Measurements from ENCODE around the gene SSR1.

Gene SSR1

DNA sequence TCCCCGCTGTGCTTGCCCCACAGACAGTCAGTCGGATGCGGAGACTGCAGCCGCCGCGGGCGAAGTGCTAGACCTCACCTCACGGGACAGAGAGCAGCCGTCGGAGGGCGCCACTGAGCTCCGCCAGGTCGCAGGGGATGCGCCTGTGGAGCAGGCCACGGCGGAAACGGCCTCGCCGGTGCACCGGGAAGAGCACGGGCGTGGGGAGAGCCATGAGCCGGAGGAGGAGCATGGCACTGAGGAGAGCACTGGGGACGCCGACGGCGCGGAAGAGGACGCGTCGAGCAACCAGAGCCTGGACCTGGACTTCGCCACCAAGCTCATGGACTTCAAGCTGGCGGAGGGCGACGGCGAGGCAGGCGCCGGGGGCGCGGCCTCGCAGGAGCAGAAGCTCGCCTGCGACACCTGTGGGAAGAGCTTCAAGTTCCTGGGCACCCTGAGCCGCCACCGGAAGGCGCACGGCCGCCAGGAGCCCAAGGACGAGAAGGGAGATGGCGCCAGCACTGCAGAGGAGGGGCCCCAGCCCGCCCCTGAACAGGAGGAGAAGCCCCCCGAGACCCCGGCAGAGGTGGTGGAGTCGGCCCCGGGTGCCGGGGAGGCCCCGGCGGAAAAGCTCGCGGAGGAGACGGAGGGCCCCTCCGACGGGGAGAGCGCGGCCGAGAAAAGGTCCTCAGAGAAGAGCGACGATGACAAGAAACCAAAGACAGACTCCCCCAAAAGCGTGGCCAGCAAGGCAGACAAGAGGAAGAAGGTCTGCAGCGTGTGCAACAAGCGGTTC lies 66.4 kb downstream of the SSR1 start:
- H3K4me3 ChIP-seq (replicated peaks; ENCODE audit: insufficient read depth, low read length) = no peak overlapping the region
- TF ChIP-seq, protein P1, sequence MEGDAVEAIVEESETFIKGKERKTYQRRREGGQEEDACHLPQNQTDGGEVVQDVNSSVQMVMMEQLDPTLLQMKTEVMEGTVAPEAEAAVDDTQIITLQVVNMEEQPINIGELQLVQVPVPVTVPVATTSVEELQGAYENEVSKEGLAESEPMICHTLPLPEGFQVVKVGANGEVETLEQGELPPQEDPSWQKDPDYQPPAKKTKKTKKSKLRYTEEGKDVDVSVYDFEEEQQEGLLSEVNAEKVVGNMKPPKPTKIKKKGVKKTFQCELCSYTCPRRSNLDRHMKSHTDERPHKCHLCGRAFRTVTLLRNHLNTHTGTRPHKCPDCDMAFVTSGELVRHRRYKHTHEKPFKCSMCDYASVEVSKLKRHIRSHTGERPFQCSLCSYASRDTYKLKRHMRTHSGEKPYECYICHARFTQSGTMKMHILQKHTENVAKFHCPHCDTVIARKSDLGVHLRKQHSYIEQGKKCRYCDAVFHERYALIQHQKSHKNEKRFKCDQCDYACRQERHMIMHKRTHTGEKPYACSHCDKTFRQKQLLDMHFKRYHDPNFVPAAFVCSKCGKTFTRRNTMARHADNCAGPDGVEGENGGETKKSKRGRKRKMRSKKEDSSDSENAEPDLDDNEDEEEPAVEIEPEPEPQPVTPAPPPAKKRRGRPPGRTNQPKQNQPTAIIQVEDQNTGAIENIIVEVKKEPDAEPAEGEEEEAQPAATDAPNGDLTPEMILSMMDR (IDR thresholded peaks at IDR 0.05; ENCODE audit: insufficient read depth, low read length) = no peak
- TF ChIP-seq POLR2AphosphoS5 (IDR thresholded peaks at IDR 0.05; ENCODE audit: low read depth) (no peak), GABPA (IDR thresholded peaks at IDR 0.05; ENCODE audit: low read depth) (no peak)
- no peak for DNase-seq (ENCODE audit: low read depth in 1 of 2, low spot score in 1 of 2)
- H3K27me3 ChIP-seq (ENCODE audit: insufficient read depth, poor library complexity, severe bottlenecking) = no peaks in the 10 kb centered on the region
- no peak overlapping the region for H3K27ac ChIP-seq (replicated peaks)

DNA sequence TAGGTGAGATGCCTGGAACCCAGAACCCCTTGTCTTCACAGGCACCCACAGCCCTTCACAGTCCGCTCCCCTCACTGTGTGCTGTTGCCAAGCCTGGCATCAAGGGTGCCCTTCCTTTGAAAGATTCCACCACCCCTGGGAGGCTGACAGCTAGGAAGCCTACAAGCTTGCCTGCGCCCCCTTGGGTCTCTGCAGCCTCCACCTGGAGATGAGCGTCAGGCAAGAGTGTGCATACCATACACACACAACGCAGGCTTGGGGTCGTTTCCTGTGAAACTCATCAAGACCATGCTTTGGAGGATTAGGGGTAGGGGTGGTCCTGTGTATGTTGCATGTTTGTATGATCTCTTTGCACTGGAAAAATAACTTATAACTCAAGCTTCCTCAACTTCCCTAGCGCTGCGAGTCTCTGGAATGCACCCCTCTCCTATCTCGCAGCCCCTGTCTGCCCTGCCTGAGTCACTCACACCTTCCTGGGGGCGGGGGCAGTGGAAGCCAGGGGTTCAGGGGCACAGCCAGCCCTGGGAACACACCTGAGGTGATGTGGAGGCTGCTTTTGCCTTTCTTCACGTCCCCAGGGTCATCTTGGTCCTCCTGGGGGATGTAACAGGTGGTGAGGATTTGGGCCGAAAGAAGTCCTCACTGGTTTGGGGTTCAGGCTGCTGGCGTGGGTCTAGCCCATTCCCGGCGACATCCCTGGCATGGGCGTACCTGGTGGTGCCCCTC lies 67.2 kb downstream of the SSR1 start:
- H3K4me3 ChIP-seq (replicated peaks; ENCODE audit: insufficient read depth, low read length) = no peak overlapping the region
- H3K27me3 ChIP-seq (ENCODE audit: insufficient read depth, poor library complexity, severe bottlenecking) = no peaks in the 10 kb centered on the region
- TF ChIP-seq POLR2AphosphoS5 (IDR thresholded peaks at IDR 0.05; ENCODE audit: low read depth) (no peak), GABPA (IDR thresholded peaks at IDR 0.05; ENCODE audit: low read depth) (no peak), SPI1 (IDR thresholded peaks at IDR 0.05; ENCODE audit: borderline replicate concordance, low read depth) (no peak)
- TF ChIP-seq, protein P1 (IDR thresholded peaks at IDR 0.05; ENCODE audit: insufficient read depth, low read length) = no peak
- TF ChIP-seq, protein P2, sequence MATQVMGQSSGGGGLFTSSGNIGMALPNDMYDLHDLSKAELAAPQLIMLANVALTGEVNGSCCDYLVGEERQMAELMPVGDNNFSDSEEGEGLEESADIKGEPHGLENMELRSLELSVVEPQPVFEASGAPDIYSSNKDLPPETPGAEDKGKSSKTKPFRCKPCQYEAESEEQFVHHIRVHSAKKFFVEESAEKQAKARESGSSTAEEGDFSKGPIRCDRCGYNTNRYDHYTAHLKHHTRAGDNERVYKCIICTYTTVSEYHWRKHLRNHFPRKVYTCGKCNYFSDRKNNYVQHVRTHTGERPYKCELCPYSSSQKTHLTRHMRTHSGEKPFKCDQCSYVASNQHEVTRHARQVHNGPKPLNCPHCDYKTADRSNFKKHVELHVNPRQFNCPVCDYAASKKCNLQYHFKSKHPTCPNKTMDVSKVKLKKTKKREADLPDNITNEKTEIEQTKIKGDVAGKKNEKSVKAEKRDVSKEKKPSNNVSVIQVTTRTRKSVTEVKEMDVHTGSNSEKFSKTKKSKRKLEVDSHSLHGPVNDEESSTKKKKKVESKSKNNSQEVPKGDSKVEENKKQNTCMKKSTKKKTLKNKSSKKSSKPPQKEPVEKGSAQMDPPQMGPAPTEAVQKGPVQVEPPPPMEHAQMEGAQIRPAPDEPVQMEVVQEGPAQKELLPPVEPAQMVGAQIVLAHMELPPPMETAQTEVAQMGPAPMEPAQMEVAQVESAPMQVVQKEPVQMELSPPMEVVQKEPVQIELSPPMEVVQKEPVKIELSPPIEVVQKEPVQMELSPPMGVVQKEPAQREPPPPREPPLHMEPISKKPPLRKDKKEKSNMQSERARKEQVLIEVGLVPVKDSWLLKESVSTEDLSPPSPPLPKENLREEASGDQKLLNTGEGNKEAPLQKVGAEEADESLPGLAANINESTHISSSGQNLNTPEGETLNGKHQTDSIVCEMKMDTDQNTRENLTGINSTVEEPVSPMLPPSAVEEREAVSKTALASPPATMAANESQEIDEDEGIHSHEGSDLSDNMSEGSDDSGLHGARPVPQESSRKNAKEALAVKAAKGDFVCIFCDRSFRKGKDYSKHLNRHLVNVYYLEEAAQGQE (IDR thresholded peaks at IDR 0.05; ENCODE audit: insufficient replicate concordance, low read depth) = no peak
- no peak for DNase-seq (ENCODE audit: low read depth in 1 of 2, low spot score in 1 of 2)
- H3K27ac ChIP-seq (replicated peaks) = no peak overlapping the region

DNA sequence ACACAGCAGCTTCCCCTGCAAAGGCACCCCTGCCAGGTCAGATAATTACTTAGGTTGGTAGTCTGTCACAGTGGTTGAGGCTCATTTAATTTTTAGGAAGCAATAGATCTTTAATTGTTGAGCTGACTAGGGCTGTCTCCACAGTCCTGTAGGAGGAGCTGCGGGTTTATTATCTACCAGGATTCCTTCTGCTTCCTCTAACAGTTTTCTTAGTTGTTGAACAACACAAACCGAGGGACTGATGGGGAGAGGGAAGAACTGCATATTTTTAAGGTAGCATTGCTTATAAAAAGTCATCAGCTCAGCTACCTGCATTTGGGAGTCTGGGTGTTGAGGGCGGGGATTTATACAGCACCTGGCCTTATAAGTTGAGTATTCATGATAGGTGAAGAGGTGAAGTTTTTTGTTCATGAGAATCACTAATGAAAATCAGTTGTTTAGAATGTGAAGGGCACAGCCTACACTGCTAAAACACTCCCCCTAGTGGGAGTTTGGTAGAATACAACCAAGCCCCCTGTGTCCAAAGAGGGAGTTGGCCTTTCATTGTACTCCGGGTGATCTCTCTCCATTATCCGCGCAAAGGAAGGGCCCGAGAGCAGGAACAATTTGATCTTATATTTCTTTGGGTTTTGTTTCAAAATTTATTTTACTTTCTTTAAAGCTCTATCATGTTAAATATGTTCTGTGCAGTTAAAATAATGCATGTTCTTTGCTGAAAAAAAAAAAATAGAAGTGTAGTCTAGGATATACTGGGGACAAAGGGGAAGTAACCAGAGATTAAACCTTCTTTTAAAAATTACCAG lies 69.6 kb downstream of the SSR1 start:
- H3K27me3 ChIP-seq (ENCODE audit: insufficient read depth, poor library complexity, severe bottlenecking) = no peaks in the 10 kb centered on the region
- TF ChIP-seq, protein P2 (IDR thresholded peaks at IDR 0.05; ENCODE audit: insufficient replicate concordance, low read depth) = no peak
- TF ChIP-seq POLR2AphosphoS5 (IDR thresholded peaks at IDR 0.05; ENCODE audit: low read depth) (no peak), GABPA (IDR thresholded peaks at IDR 0.05; ENCODE audit: low read depth) (no peak), SPI1 (IDR thresholded peaks at IDR 0.05; ENCODE audit: borderline replicate concordance, low read depth) (no peak)
- TF ChIP-seq, protein P1 (IDR thresholded peaks at IDR 0.05; ENCODE audit: insufficient read depth, low read length) = peak; percentile 77
- peak overlapping the region; percentile 21 for H3K27ac ChIP-seq (replicated peaks)
- DNase-seq (ENCODE audit: low read depth in 1 of 2, low spot score in 1 of 2) = peak in 1 of 2 experiments; percentile 72
- no peak overlapping the region for H3K4me3 ChIP-seq (replicated peaks; ENCODE audit: insufficient read depth, low read length)

Data from HL-60 (cell line).